ENCODE results near the gene ARPP21. TPM values are rescaled to one million over a fixed set of nuclear protein-coding genes. Genes with fewer than 3 reads are reported as not detected.

ARPP21 gene
- total and polyA plus RNA-seq, 7 donors = 86.4 to 336 (median 101) TPM

DNA sequence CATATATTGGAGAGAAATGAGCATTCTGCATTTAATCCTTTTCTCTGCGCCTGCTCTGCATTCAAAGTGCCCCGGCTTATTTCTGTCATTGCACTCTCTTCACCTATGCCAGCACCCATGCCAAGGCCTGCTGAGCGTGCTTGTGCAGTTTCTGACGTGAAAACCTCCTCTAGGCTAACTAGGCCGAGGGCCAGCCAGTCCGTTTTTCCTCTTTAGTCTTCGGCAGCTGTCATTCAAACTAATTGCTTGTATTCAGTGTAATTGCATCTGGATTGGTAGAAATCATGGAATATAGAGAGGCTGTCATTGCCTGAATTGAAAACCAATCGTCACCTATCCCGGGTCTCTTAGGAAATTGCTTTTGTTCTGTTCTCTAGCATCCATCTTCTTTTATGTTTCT lies 94.0 kb downstream of the ARPP21 start:
- TF ChIP-seq, protein P1, sequence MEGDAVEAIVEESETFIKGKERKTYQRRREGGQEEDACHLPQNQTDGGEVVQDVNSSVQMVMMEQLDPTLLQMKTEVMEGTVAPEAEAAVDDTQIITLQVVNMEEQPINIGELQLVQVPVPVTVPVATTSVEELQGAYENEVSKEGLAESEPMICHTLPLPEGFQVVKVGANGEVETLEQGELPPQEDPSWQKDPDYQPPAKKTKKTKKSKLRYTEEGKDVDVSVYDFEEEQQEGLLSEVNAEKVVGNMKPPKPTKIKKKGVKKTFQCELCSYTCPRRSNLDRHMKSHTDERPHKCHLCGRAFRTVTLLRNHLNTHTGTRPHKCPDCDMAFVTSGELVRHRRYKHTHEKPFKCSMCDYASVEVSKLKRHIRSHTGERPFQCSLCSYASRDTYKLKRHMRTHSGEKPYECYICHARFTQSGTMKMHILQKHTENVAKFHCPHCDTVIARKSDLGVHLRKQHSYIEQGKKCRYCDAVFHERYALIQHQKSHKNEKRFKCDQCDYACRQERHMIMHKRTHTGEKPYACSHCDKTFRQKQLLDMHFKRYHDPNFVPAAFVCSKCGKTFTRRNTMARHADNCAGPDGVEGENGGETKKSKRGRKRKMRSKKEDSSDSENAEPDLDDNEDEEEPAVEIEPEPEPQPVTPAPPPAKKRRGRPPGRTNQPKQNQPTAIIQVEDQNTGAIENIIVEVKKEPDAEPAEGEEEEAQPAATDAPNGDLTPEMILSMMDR (IDR thresholded peaks at IDR 0.05) = no peak
- WGBS, 3 donors = 57 to 82% (median 73%) methylated on average over 9 of the region's 9 CpGs
- H3K36me3 ChIP-seq (ENCODE audit: insufficient read depth in 1 of 2, low read depth in 1 of 2) = peaks cover 5 to 100% of the 10 kb centered on the region in 2 donors
- H3K9me3 ChIP-seq = no peaks in the 10 kb centered on the region
- H3K4me1 ChIP-seq = no peaks in the 10 kb centered on the region
- DNase-seq (no peak), ATAC-seq (no peak)
- intact Hi-C loops (cut with DNase I) = no loop called here
- no peak overlapping the region for H3K4me3 ChIP-seq
- H3K27ac ChIP-seq = no peak overlapping the region
- H3K27me3 ChIP-seq (ENCODE audit: insufficient read depth in 3 of 3, low read length in 2 of 3) = no peaks in the 10 kb centered on the region

DNA sequence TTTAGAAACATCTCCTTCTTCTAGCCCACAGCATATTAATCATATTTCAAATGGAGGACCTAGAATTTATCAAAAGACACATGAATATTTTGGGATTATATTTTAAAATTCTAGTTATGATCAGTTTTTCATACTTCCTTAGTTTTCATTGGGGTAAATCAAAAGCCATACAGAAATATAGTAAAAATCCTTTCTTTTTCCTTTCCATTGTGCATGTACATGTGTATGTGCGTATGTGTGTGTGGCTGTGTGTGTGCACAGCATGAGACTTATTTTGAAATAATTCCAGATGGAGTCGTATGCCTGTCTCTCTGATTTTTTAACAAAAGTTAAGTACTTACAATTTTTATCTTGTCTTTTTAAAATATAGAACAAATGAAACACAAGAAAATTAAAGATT lies 94.5 kb downstream of the ARPP21 start:
- Histone ChIP-seq H3K27me3 (ENCODE audit: insufficient read depth in 3 of 3, low read length in 2 of 3) (no peaks in the 10 kb centered on the region), H3K4me1 (no peaks in the 10 kb centered on the region), H3K36me3 (ENCODE audit: insufficient read depth in 1 of 2, low read depth in 1 of 2) (peaks cover 5 to 100% of the 10 kb centered on the region in 2 donors), H3K9me3 (no peaks in the 10 kb centered on the region), H3K27ac (no peak overlapping the region), H3K4me3 (no peak overlapping the region)
- DNase-seq = no peak
- TF ChIP-seq, protein P1 (IDR thresholded peaks at IDR 0.05) = no peak
- 86 to 93% (median 89%) methylated on average over 2 of the region's 2 CpGs for WGBS, 3 donors
- no peak for ATAC-seq
- intact Hi-C loops (cut with DNase I) = no loop called here

DNA sequence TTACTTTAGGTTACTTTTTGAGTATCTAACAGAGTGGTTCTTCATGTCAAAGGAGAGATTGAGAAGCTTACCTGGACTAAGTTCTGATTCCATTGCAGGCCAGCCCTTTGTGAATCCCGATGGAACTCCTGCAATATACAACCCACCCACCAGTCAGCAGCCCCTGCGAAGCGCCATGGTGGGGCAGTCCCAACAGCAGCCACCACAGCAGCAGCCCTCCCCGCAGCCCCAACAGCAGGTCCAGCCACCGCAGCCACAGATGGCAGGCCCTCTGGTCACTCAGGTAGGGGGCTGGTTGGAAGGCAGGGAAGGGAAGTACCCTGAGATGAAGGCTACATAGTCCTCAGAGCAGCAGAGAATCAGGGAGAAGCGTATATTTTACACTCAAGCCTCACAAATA lies 97.8 kb downstream of the ARPP21 start:
- Histone ChIP-seq H3K9me3 (no peaks in the 10 kb centered on the region), H3K27me3 (ENCODE audit: insufficient read depth in 3 of 3, low read length in 2 of 3) (no peaks in the 10 kb centered on the region), H3K27ac (no peak overlapping the region), H3K36me3 (ENCODE audit: insufficient read depth in 1 of 2, low read depth in 1 of 2) (peaks cover 0 to 100% of the 10 kb centered on the region in 2 donors), H3K4me3 (no peak overlapping the region), H3K4me1 (no peaks in the 10 kb centered on the region)
- no peak for DNase-seq
- peak in 1 of 4 donors; percentile 17 for ATAC-seq
- intact Hi-C loops (cut with DNase I) = no loop called here
- TF ChIP-seq, protein P1 (IDR thresholded peaks at IDR 0.05) = no peak
- WGBS, 3 donors = 94 to 98% (median 97%) methylated on average over 6 of the region's 6 CpGs

DNA sequence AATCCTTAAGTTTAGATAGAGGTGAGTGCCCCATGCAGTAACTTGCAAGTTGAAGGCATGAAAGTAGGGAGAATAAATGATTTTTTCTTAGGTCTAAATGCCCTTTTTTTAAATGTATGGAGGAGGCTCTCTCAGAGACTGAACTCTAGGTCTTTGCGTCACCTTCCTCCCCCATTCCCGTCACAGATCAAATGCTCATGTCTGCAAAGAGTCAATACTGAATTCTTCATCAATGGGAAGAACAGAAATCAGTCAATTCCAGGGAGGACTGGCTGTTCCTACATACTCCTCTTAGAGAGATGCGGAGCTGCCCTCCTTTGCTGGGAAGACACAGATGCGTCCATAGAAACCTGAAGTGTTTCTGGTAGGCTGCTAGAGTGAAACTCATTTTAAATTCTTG lies 98.2 kb downstream of the ARPP21 start:
- TF ChIP-seq, protein P1 (IDR thresholded peaks at IDR 0.05) = no peak
- intact Hi-C loops (cut with DNase I) = no loop called here
- no peak overlapping the region for H3K27ac ChIP-seq
- ATAC-seq = no peak
- 95 to 99% (median 97%) methylated on average over 4 of the region's 4 CpGs for WGBS, 3 donors
- DNase-seq = no peak
- no peaks in the 10 kb centered on the region for H3K9me3 ChIP-seq
- H3K4me1 ChIP-seq = no peaks in the 10 kb centered on the region
- no peaks in the 10 kb centered on the region for H3K27me3 ChIP-seq (ENCODE audit: insufficient read depth in 3 of 3, low read length in 2 of 3)
- H3K36me3 ChIP-seq (ENCODE audit: insufficient read depth in 1 of 2, low read depth in 1 of 2) = peaks cover 0 to 100% of the 10 kb centered on the region in 2 donors
- H3K4me3 ChIP-seq = no peak overlapping the region

Measured in psoas muscle (tissue), 8 donors.